Stimulated activated CD4-positive, alpha-beta T cell treated with anti-CD3 and anti-CD28 coated beads, Interleukin-4, amount 100 ng/mL, for 48 hours (primary cell): ENCODE data around the gene RHOG.
A peak's percentile ranks its signal among the peaks of the same experiment; 100 is the strongest.

ENCODE experiments used
- DNase-seq, 2 donors: peaks; one replicate each; pipeline ENCODE4 v3.0.0-alpha.2; 2020; ENCODE audit warnings: low read depth in 2 of 2

The RHOG gene

DNA sequence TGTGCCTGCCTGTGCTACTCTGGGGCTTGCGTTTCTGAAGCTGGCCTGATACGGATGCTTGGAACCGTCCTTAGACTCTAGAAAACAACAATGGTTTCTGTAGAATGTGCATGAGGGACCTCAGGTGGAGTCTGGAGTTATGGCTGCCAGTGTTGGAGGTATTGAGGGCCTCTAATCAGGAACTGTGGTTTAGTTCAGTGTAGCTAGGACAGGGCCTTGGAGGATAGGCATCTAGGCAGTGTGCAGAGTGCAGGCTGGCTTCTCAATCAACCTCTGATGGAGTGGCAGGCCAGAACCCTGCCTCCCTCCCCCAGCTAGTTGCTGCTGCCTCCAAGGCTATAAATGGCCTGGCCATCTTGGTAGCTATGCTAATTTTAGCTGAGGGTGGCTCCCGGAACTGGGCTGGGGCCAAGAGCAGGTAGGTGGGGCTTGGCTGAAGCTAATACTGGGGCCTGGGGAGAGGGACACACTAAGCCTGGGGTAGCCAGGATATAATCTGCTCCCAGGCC, 18.7 kb upstream of the RHOG start:
- DNase-seq, result no peak

GRCh38 chr11:3857628-3858027, 16.9 kb upstream of the RHOG start:
- no peak for DNase-seq

GRCh38 chr11:3856856-3857553, 16.2 kb upstream of the RHOG start:
- DNase-seq, result no peak

GRCh38 chr11:3855808-3856491, 15.2 kb upstream of the RHOG start:
- no peak for DNase-seq

GRCh38 chr11:3854977-3855807, 14.4 kb upstream of the RHOG start, which contains the start of gene STIM1:
Gene STIM1 (plus strand): TSS chr11:3855664. CDS start chr11:3856271, 607 bp downstream.
- peak; percentile 97 for DNase-seq

- DNase-seq, result peak in 1 of 2 donors; percentile 48
Observed at GRCh38 chr11:3854660-3854976, 13.9 kb upstream of the RHOG start.

- no peak for DNase-seq
Observed at GRCh38 chr11:3853899-3854659, 13.3 kb upstream of the RHOG start.

GRCh38 chr11:3853545-3853842, 12.7 kb upstream of the RHOG start:
- no peak for DNase-seq

DNA sequence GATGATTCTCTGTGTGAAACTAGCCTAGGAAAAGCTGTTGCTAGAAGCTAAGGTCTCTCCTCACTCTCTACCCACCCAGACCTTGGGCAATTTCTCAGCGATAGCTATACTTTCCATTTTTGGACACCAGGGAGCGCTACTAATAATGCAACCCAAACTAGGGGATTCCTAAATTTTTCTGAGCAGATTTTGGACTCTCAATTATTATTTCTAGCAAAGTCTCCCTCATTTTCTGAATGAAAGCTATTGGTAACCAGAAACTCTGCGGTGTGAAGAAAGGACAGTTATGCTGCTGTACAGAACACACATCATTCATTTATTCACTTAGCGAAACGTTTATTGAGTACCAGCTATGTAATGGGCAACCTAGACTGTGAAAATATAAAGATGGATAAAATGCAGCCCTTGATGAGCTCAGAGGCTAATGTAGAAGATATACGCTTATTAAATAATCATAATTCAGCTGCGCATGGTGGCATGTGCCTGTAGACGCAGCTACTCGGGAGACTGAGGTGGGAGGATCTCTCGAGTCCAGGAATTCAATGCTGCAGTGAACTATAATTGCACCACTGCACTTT, 8.6 kb upstream of the RHOG start:
- DNase-seq, result no peak

DNA sequence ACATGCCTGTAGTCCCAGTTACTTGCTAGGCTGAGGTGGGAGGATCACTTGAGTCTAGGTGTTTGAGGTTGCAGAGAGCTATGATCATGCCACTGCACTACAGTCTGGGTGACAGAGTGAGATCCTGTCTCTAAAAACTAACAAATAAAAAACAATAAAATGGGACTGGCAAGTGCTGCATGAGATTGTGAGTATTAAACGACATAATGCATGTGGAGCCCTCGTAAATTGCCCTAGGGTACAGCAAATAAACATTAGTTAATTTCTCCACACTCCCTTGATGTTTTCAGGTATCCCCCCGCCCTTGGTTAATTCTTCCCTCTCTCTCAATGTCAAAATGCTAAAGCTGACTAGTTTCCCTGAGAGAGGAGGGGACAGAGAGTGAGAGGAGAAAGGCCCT, 4.9 kb upstream of the RHOG start:
- no peak for DNase-seq

DNA sequence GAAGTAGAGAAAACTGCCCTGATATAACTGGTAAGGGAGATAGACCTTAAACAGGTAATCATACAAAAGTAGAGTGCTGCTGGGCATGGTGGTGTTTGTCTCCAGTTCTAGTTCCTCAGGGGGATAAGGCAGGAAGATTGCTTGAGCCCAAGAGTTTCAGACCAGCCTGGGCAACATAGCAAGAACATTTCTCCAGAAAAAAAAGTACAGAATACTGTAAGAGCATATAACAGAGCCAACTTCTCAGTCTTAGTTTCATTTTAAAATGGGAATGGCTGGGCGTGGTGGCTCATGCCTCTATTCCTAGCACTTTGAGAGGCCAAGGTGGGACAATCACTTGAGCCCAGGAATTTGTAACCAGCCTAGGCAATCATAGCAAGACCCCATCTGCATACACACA, 4.5 kb upstream of the RHOG start:
- no peak for DNase-seq

DNA sequence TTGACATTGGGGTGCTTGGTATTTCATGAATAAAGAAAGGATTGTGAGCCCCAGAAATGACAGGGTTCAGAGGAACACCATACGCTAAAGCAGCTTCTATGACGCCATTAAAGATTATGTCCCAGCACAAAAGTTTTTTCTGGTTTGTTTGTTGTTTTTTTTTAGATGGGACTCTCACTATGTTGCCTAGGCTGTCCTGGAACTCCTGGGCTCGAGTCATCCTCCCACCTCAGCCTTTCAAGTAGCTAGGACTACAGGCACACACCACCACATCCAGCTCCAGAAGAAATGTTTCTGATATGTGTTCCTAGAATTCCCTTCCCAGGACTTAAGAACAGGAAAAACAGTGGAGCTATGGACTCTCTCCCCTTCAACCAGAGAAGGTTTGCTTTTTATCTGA, 2.6 kb upstream of the RHOG start:
- no peak for DNase-seq

DNA sequence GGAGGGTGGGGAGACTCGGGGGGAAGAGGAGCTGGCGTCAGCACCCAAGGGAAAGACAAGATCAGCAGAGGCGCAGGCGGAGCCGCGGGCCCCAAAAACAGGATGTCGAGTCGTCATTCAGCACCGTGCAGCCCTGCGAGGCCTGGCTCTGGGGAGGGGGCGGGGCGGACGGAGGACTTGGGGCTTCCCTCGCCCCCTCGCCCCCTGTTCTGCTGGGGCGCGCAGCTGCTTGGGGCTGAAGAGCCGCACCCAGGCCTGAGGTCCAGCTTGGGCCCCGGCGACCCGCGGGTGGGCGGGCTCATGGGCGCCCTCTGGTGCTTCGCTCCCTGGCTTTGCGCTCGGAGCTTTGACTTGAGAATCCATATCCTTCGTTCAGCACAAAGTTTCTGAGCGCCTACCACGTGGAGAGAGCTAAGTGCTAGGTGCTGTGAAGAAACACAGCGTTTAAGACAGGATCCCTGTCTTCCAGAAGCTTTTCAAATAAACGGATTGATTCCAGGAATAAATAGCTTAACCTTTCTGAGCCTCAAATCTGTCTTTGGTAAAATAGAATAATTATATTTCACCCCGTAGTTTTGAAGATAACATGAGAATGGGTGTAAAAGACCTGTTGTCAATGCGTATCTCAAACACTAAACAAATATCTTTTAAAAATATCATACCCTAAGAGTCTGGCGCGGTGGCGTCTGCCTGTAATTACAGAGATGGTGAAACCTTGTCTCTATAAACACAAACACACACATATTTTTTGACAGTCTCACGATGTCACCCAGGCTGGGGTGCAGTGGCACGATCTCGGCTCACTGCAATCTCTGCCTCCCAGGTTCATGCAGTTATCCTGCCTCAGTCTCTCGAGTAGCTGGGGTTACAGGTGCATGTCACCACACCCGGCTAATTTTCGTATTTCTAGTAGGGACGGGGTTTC, 929 bp upstream of the RHOG start:
- peak; percentile 85 to 92 for DNase-seq

DNA sequence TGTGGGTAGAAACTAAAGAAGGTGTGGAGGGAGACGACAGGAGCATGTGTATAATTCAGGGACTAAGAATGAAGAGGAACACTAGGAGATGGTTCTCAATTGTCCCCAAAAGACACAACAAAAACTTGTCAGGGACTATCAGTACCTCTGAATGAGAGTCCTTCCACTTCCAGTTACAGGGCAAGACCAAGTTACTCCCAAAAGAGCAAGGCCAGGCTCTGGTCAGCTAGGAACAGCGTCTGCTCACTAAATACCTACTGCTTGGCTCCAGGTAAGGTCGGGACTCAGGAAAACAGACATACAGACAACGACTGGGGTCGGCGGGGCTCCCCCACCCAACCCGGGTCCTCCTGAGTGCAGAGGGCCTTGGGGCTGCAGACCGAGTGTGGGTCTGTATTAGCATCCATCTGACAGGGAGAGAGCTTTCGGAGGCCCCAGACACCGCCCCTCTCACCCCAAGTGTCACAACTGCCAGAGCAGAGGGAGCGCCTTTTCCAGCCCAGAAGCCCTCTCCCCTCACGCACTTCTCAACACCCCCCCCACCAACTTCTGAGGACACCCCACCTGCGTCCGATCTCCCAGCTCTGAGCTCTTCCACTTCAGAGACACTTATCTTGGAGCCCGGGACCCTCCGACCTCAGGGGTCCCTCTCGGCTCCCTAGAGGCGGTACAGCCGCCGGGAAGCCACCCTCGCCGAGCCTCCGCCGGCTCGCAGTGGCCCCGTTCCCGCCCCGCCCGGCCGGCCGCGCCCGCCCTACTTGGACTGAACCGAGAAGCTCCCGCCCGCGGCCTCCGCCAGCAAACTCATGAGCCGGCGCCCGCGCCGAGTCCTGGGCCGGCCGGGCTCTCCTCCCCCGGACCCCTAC, 522 bp downstream of the RHOG start:
- no peak for DNase-seq

DNA sequence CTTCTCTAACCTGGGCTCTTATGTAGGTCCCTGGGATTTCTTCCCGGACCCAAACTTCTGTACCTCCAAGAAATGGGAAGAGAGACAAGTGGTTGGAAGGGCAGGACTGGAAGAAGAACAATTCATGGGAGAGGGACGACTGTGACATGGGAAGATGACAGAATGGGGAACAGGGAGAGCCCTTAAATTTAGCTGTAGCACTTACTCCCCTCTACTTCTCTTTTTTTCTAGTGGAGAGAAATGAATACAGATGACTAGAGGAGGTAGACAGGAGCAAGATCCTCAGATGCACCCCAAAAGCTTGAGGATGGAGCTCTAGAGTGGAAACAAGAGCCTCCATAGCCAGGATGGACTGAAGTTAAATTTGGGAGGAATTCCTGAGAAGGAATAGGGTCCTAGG, 2.3 kb downstream of the RHOG start:
- DNase-seq, result no peak

DNA sequence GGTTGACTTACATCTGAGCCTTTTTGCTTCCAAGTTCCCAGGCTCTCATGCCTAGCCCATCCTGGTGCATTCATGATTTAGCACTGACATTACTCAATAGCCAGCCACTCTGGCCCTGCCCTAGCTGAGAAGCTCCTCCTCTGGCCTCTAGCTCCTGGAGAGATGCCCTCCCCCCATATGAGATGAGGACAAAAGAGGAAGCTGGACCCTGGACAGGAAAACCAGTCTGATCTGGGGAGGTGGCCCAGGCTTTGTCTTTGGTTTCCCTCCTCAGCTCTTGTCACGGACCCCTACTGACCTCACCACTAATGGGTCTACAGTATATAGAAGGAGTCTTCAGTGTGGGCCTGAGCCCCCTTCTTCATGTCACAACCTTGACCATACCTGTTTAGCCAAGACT, 3.0 kb downstream of the RHOG start:
- DNase-seq, result no peak

- no peak for DNase-seq
Observed at GRCh38 chr11:3836903-3837302, 3.9 kb downstream of the RHOG start.

GRCh38 chr11:3835751-3836150, 5.0 kb downstream of the RHOG start:
- no peak for DNase-seq

- no peak for DNase-seq
Observed at GRCh38 chr11:3834664-3835461, 5.9 kb downstream of the RHOG start.
